ENCODE data around the gene FGD4. TPM values are rescaled to one million over a fixed set of nuclear protein-coding genes. Genes with fewer than 3 reads are reported as not detected.

Gene FGD4
- total and polyA plus RNA-seq, 2 of the 4 experiments (the other 2 are of a cell fraction), result 2.1 to 8.8 TPM

GRCh38 chr12:32493282-32493681 lies 93.9 kb downstream of the FGD4 start:
- no peak overlapping the region for H3K4me3 ChIP-seq (ENCODE audit: insufficient read depth, low read depth, low read length)
- POLR2A ChIA-PET (ENCODE audit: unreplicated experiment), result interaction anchor here (0.5 kb wide), 1 partner anchor 34 kb away, joined by 3 read pairs; no protein-coding TSS in a partner anchor
- 53% methylated on average over 3 of the region's 4 CpGs; no CpG with 5 or more reads in 1 of the 2 experiments for WGBS, 2 experiments (ENCODE audit: extremely low coverage in 2 of 2, insufficient read length in 1 of 2)
- no peak overlapping the region for H3K27ac ChIP-seq (ENCODE audit: insufficient read depth, low read length)
- no peak overlapping the region for H2AK5ac ChIP-seq (ENCODE audit: low read depth, low read length)
- no peak overlapping the region for H2BK5ac ChIP-seq (ENCODE audit: low read depth, low read length, poor library complexity, severe bottlenecking)
- H4K8ac ChIP-seq (ENCODE audit: low read depth in 2 of 2, low read length in 2 of 2), result no peak overlapping the region
- H4K91ac ChIP-seq (ENCODE audit: insufficient read depth, low read depth, low read length), result no peak overlapping the region
- H3K23ac ChIP-seq (ENCODE audit: low read depth, low read length), result no peak overlapping the region
- peaks cover 8% of the 10 kb centered on the region; the same call in 1 of the 2 replicates for H3K27me3 ChIP-seq (ENCODE audit: control insufficient read depth, insufficient read depth, low read length)
- no peak overlapping the region for H2AFZ ChIP-seq (replicated peaks; ENCODE audit: low read length, poor library complexity)
- no peak overlapping the region for H3K18ac ChIP-seq (ENCODE audit: low read depth, low read length)
- in situ Hi-C loops (cut with MboI; ENCODE audit: low sequenced_read_pairs) (no loop called here), dilution Hi-C loops (cut with HindIII; ENCODE audit: low sequenced_read_pairs, unreplicated experiment) (no loop called here), intact Hi-C loops (cut with micrococcal nuclease) (no loop called here)
- ATAC-seq (ENCODE audit: low read depth) (no peak), DNase-seq (no peak)
- H3K9ac ChIP-seq (ENCODE audit: low read depth, low read length), result no peak overlapping the region
- H4K5ac ChIP-seq (ENCODE audit: low read depth, low read length), result no peak overlapping the region
- no peaks in the 10 kb centered on the region for H3K4me1 ChIP-seq (ENCODE audit: control insufficient read depth, insufficient read depth, low read length)
- no peak overlapping the region for H3K56ac ChIP-seq (ENCODE audit: extremely low read depth, insufficient read depth, low read length)
- no peak overlapping the region for H2BK15ac ChIP-seq (ENCODE audit: low read depth, low read length)
- H3K9me3 ChIP-seq (ENCODE audit: control insufficient read depth, insufficient read depth, low read length), result no peaks in the 10 kb centered on the region
- no peak overlapping the region for H2AK9ac ChIP-seq (replicated peaks; ENCODE audit: low read depth, low read length, poor library complexity)
- H2BK120ac ChIP-seq (ENCODE audit: low read depth, low read length), result no peak overlapping the region
- no peak overlapping the region for H2BK20ac ChIP-seq (ENCODE audit: low read depth, low read length)
- no peaks in the 10 kb centered on the region for H4K20me1 ChIP-seq (ENCODE audit: insufficient read depth, low read length)
- H3K36me3 ChIP-seq (ENCODE audit: control insufficient read depth, insufficient read depth, low read length), result no peaks in the 10 kb centered on the region
- BruUV-seq (replicated peaks), result no TSS peak
- H3K4ac ChIP-seq (ENCODE audit: low read depth, low read length), result no peak overlapping the region
- no peak overlapping the region for H3K14ac ChIP-seq (replicated peaks; ENCODE audit: low read depth, low read length)
- no peaks in the 10 kb centered on the region; the same call in 1 of the 2 replicates for H3K9me1 ChIP-seq (ENCODE audit: insufficient read depth, low read length)
- H3K79me1 ChIP-seq (ENCODE audit: low read depth in 1 of 2, low read length in 2 of 2), result no peaks in the 10 kb centered on the region
- H3K4me2 ChIP-seq (ENCODE audit: low read depth, low read length), result no peak overlapping the region
- CTCF ChIA-PET, result no interaction called here
- TF ChIP-seq SMC3 (IDR thresholded peaks at IDR 0.05; ENCODE audit: low read depth, low read length), result no peak
- TF ChIP-seq RFX5 (IDR thresholded peaks at IDR 0.05; ENCODE audit: low read depth, low read length), result no peak
- no peak for TF ChIP-seq MXI1 (IDR thresholded peaks at IDR 0.05; ENCODE audit: borderline replicate concordance, low read depth, low read length)
- no peak for TF ChIP-seq USF2 (IDR thresholded peaks at IDR 0.05; ENCODE audit: low read depth, low read length)
- no peak for TF ChIP-seq MAZ (IDR thresholded peaks at IDR 0.05; ENCODE audit: borderline replicate concordance, low read depth, low read length)
- no peak for TF ChIP-seq BHLHE40 (IDR thresholded peaks at IDR 0.05; ENCODE audit: low read depth, low read length)
- no peak for TF ChIP-seq FOS (IDR thresholded peaks at IDR 0.05; ENCODE audit: low read depth, low read length)
- TF ChIP-seq CEBPB (IDR thresholded peaks at IDR 0.05; ENCODE audit: low read depth, low read length), result no peak
- TF ChIP-seq POLR2A (IDR thresholded peaks at IDR 0.05; ENCODE audit: low read depth, low read length), result no peak
- TF ChIP-seq RAD21 (IDR thresholded peaks at IDR 0.05; ENCODE audit: low read length), result no peak
- no peak for TF ChIP-seq RCOR1 (IDR thresholded peaks at IDR 0.05; ENCODE audit: insufficient replicate concordance, low read length)
- no peak for TF ChIP-seq CHD1 (IDR thresholded peaks at IDR 0.05; ENCODE audit: low read depth, low read length)
- no peak for TF ChIP-seq NFE2L2 (IDR thresholded peaks at IDR 0.05; ENCODE audit: low read depth, low read length)
- no peak for TF ChIP-seq MAFK (IDR thresholded peaks at IDR 0.05; ENCODE audit: low read depth, low read length)
- TF ChIP-seq, protein P1, sequence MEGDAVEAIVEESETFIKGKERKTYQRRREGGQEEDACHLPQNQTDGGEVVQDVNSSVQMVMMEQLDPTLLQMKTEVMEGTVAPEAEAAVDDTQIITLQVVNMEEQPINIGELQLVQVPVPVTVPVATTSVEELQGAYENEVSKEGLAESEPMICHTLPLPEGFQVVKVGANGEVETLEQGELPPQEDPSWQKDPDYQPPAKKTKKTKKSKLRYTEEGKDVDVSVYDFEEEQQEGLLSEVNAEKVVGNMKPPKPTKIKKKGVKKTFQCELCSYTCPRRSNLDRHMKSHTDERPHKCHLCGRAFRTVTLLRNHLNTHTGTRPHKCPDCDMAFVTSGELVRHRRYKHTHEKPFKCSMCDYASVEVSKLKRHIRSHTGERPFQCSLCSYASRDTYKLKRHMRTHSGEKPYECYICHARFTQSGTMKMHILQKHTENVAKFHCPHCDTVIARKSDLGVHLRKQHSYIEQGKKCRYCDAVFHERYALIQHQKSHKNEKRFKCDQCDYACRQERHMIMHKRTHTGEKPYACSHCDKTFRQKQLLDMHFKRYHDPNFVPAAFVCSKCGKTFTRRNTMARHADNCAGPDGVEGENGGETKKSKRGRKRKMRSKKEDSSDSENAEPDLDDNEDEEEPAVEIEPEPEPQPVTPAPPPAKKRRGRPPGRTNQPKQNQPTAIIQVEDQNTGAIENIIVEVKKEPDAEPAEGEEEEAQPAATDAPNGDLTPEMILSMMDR (conservative IDR thresholded peaks at IDR 0.05; ENCODE audit: low read depth, low read length), result no peak
- no peak for TF ChIP-seq ELK1 (IDR thresholded peaks at IDR 0.05; ENCODE audit: borderline replicate concordance, low read depth, low read length)

All from IMR-90 (cell line).